NK-92 (cell line): ENCODE data around the gene KNG1.

Experiments used
- DNase-seq: peaks from one replicate; lab custom pipeline; 2025; ENCODE audit not compliant: unreplicated experiment; lab: John Stamatoyannopoulos, UW

Gene KNG1

GRCh38 chr3:186772701-186773417 is 55.7 kb downstream of the KNG1 start:
- DNase-seq: no peak

- no peak for DNase-seq
Measured at GRCh38 chr3:186775999-186776398, 58.8 kb downstream of the KNG1 start.

DNA sequence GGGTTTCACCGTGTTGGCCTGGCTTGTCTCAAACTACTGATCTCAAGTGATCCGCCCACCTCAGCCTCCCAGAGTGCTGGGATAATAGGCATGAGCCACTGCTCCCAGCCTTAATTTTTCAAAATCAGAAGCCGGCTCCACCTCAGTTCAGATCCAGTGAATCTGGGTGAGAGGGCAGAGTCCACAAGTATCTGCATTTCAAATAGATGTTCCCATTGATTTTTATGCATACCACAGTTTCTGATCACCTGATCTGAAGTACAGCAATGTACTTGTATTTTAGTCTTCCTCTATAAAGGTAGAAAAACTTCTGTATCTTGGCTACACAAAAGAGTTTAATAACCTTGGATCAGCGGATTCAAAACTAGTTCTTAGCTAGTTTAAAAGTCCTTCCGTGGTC is 62.0 kb downstream of the KNG1 start:
- no peak for DNase-seq

- no peak for DNase-seq
Measured at GRCh38 chr3:186782542-186783057, 65.4 kb downstream of the KNG1 start.

GRCh38 chr3:186783058-186783730 is 66.0 kb downstream of the KNG1 start, which contains the start of gene EIF4A2:
Gene EIF4A2, plus strand, starts transcription at chr3:186783577. Its CDS starts 34 bp downstream, at chr3:186783611.
- peak; percentile 9 for DNase-seq

DNA sequence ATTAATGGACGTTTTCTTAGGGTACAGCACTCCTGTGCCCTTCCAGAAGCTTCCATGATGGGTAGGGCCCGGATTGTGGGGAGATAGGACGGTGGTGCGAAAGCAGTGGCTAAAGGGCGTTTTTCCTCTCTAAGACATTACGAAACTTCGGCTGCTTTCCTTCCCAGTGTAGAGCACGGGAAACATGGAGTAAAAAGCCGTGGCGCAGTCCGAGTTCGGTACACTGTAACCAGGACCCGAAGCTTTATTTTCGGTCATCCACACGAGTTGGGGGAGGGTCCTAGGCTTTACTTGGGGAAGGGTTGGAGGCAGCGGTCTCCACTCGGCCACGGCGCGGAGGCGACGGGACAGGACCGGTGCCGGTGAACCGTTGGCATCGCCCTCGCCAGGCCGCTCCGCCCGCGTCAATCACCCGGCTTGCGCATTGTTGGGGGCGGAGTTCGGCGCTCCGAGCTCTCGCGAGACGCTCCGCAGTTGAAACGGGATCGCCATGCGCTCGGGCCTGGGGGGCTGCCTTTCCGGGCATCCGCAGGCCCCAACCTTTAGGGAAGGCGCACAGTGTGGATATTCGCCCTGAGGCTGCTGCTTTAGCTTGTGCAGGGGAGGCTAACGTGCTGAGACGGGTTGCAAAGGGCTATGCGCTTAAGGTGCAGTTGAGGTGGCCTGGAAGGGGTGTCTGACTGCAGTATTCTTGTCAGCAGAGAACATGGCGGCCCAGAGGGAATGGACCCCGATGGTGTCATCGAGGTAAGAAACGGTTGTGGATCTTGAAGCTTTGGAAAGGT is 66.8 kb downstream of the KNG1 start:
- peak; percentile 22 for DNase-seq

- DNase-seq: no peak
Measured at GRCh38 chr3:186784820-186785494, 67.8 kb downstream of the KNG1 start.

- DNase-seq: no peak
Measured at GRCh38 chr3:186785495-186786018, 68.4 kb downstream of the KNG1 start.

DNA sequence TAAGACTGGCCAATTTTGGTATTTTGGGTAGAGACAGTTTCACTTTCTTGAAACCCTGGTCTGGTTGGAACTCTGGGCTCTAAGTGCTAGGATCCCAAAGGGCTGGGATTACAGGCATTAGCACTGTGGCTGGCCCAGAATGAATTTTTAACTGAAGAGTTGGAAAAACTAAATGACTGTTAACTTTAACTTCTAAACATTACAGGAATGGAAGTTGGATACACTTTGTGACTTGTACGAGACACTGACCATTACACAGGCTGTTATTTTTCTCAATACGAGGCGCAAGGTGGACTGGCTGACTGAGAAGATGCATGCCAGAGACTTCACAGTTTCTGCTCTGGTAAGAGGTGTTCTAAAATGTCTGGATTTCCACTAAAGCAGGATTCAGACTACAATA is 69.8 kb downstream of the KNG1 start:
- DNase-seq: no peak

DNA sequence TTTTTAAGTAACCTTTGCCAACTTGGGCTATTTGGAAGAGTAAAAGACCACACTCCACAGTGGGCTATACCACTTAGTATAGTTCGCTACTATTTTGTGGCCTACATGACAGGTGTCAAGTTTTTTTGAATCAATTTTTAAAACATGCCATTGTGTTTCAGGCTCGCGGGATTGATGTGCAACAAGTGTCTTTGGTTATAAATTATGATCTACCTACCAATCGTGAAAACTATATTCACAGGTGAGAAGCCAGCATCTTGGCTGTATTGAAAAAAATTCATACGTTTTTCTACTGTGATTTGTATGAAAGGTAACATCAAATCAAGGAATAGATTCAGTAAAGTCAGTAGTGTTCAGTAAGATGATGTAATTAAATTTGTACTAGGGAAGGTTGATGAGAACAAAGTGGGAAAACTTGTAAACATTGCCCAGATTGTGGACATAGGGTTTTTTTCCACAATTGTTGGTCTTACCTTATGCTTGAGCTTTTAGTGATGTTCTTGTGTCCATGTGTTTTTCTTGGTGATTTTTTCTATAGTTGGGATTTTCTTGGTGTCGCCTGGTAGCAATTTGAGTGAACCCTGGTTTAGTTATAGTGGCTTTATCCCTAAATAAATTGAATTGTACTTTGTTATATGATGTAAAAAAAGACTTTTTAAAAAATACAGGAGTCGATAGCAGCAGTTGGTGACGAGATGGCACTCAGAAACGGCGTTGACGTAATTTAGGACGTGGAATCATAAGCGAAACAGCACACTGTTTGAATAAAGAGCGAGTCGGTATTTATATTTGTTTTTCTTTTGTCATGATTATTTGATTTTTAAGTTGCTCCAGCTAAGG is 70.7 kb downstream of the KNG1 start:
- DNase-seq: no peak

DNA sequence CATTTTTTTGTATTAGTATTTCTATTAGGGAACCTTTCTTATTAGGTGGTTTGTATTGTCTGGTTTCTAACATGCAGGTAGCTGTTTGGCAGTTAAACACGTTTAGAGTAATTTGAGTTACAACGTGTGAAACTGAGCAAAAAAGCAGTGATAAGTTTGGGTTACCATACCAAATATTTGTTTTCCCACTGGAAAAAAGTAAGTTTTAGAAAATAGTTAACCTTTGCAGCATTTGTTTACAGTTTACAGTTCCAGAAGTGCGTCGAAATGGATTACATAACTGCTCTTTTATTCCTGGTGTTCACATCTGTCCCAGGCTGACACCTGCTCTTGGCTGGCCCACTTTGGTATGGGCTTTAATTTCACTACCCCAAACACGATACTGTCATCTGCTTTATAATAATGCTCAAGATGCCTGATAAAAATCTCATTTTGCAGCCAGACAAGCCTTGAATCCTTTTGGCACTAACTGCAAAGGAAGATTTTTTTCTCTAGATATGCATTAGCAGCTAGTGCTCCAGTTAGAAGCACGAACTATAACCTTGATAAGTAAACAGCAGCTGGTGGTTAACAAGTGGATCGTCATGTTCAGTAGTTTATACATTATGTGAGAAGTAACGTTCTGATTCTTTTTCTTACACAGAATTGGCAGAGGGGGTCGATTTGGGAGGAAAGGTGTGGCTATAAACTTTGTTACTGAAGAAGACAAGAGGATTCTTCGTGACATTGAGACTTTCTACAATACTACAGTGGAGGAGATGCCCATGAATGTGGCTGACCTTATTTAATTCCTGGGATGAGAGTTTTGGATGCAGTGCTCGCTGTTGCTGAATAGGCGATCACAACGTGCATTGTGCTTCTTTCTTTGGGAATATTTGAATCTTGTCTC is 71.6 kb downstream of the KNG1 start:
- no peak for DNase-seq

DNA sequence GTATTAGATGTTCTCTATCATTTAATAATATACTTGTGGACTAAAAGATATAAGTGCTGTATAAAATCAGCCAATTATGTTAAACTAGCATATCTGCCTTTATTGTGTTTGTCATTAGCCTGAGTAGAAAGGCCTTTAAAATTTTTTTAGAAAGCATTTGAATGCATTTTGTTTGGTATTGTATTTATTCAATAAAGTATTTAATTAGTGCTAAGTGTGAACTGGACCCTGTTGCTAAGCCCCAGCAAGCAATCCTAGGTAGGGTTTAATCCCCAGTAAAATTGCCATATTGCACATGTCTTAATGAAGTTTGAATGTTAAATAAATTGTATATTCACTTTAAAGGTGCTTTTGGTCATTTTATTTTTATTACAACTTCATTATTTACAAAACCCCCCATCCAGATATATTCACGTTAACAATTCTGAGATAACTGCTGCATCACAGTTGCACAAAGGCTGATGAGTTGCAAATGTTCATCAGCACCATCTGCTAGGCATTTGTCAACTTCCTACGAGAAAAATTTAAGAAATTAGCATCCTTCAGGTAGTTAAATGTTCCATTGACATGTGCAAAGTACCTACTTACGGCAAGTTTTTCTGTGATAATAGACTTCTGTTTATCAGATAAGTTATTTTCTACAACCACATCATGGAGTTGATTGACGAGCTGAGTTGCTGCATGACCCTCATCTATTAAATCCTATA is 72.5 kb downstream of the KNG1 start:
- no peak for DNase-seq

DNA sequence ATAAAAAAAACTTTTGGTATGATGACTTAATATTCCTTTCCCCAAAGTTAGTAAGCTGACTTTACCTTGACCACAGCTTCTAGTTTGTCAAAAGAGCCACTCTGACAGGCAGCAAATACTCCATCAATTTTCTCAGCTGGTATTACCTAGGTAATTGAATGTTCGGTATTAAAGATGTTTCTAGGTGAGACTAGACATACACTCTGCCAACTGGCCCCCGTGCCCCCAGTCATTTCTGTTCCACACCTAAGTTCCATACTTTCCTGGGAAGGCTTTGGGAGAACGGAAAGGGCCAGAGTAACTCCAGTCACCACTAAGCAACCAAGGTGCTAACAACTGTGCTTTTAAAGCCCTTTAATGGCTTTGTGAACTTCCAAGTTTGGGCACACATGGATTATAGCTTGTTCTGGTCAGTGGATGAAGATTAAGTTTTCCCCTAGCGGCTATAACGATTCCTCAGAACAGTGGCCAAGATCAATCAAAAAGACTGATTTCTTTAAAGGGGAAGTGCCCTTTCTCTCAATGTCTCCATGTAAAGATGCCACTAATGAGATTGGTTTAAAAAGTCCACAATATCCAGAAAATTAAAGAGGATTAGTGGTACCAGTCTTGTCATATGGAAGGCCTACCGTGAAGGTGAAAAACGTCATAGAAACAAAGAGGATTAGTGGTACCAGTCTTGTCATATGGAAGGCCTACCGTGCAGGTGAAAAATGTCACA is 73.3 kb downstream of the KNG1 start:
- DNase-seq: no peak
